Epidermal melanocyte (primary cell): ENCODE data around the gene METTL1.

Source experiments
- DNase-seq: peaks from one replicate; pipeline ENCODE4 v3.0.0; 2011; ENCODE audit warnings: low spot score; ENCODE audit not compliant: insufficient read length

METTL1 gene

GRCh38 chr12:57738661-57739237 lies 33.2 kb downstream of the METTL1 start, which contains the start of gene AGAP2:
Gene AGAP2, minus strand, starts transcription at chr12:57738742. Its CDS starts 496 bp downstream, at chr12:57738246.
- DNase-seq = no peak

GRCh38 chr12:57737467-57738460 lies 34.1 kb downstream of the METTL1 start:
- DNase-seq = no peak

GRCh38 chr12:57736741-57737466 lies 35.0 kb downstream of the METTL1 start:
- DNase-seq = no peak

- no peak for DNase-seq
These were observed 35.8 kb downstream of the METTL1 start for GRCh38 chr12:57735952-57736740.

DNA sequence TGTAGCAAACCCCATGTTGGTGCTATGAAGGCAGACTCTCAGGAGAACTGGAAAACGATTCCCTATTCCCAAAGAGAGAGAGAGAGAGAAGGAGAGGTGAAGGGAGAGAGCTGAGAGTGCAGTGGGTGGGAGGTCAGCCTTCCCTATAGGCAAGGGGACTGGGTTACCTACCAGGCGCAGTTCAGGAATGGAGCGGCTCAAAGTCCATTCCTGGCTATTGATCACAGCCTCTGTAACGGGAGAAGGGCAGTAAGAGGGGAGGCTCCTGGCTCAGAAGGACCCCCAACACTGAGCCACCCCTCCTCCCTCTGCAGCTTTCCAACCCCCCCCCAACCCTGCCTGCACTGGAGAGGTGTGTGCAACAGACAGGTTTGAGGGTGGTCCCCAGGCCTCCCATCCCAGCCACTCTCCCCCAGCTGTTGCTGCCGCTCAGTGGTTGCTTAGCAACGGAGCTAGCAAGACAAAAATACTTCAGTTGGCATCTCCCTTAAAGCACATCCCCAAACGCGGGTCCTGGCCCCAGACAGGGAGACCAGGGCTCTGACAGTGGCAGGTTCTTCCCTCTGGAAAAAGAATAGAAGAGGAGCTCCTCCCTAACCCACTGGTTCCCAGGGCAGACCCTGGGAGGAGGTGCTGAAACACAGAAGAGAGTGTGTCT lies 36.6 kb downstream of the METTL1 start:
- no peak for DNase-seq

DNA sequence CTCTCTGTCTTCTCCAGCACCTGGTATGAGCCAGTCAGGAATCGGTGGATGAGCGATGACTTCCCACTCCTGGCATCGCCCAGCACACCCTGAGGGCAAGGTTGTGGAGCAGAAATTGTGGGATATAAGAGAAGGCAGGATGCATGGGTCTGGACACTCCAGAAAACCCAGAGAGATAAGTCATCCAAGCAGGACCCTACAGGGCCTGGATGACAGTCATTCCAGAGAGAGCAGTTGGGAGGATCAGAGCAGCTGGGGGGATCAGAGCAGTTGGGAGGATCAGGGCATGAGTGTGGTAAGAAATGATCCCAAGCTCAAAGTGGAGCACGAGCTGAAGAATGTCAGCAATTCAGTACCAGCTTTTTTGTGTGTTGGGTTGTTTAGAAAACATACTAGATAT lies 37.3 kb downstream of the METTL1 start:
- no peak for DNase-seq

- no peak for DNase-seq
These were observed 38.0 kb downstream of the METTL1 start for GRCh38 chr12:57733928-57734327.

- DNase-seq = no peak
These were observed 38.9 kb downstream of the METTL1 start for GRCh38 chr12:57732726-57733593.

DNA sequence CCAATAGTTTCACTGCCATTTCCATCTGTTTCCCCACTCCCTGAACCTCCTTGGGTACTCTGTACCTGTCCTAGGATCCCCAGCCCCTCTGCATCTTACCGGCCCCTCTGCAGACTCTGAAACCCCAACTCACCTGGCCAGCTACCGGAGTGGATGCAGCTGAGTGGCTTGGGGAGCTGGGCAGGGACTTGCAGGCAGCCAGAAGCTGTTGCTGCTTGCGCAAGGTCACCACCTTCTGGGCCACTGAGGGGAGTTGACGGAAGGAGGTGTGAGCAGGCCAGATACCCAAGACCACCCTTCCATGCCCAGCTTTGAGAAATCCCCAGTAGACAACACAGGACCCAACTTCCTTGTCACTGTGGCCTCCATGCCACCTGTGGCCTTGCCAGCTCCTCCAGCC lies 39.6 kb downstream of the METTL1 start:
- no peak for DNase-seq

DNA sequence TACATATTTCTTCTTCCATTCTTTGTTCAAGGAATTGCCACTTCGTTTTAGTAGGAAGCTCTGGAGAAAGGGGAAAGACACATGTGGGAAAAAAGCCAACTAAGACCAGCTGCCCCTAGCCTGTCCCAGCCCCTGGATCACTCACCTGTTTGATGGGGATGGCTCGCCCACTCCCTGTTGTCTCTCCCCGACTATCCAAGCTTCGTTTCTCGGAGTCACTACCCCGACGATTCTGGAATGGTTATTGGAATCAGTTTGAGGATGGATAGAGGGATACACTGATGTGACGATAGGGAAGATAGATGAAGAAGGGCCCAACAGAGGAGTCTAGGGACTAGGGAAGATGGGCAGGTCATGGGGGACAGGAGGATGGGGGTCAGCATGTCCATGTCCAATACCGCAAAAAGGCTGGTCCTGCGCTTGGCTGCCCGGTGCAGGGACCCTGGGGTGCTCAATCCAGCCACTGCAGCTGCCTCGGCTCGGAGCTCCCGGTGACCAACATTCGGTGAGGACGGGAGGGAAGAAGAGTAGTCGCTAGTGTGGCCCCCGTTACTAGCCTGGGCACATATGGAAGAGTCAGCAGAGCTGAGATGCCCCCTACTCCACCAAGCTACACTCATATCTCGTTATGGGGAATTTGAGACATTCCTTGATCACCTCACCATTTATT lies 40.4 kb downstream of the METTL1 start:
- no peak for DNase-seq

DNA sequence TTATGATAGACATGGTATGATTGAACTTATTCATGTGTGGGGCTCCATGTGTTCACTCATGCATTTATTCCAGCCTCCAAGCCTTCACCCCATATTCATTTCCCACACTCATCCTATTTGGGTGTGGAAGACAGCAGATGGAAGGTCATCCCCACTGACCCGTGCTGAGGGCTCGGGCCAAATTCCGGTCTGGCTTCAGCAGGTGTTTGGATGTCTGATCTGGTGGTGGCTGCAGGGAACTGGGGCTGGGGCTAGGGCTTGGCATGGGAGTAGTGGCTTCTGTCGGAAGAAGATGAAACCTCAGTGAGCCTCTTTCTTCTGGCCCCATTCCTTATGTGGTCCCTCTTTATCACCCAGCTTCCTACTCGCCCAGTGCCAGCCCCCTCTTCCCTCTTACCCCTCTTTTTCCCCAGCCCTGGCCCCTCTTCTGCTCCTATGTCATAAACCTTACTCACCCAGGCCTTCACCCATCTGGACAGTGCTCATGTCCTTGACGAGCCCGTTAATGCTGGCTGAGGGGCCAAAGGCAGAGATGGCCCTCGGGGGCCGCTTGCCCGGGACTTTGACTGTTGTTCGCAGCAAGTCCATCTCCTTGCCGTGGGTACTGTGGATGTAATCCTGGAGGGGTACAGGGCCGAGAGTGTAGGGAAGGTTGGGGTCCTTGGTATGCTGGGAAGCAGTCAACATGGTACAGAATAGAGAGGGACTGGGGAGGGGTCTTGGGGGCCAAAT lies 41.4 kb downstream of the METTL1 start:
- DNase-seq = no peak

DNA sequence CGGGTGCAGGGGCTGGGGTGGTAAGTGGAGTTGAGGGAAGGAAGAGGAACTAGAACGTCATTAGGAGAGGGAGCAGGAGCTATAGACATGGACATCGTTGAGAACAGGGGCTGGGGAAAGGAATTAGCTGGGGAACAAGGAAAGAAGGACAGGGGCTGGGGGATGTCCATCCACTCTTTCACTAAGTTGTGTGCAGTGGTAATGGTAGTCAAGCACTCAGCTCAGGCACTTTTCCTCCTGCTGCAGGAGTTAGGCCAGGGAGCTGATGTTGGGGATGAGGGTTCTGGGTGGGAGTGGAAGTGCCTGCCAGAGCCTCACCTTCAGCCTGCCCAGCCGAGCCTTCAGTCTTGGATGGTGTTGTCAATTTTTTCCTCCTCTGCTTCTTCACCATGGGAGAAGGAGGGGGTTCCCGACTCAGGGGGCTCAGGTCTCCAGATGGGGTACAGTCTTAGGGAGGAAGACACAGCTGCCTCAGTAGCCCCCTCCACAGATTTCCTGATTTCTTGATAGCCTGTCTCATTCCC lies 42.5 kb downstream of the METTL1 start:
- no peak for DNase-seq

DNA sequence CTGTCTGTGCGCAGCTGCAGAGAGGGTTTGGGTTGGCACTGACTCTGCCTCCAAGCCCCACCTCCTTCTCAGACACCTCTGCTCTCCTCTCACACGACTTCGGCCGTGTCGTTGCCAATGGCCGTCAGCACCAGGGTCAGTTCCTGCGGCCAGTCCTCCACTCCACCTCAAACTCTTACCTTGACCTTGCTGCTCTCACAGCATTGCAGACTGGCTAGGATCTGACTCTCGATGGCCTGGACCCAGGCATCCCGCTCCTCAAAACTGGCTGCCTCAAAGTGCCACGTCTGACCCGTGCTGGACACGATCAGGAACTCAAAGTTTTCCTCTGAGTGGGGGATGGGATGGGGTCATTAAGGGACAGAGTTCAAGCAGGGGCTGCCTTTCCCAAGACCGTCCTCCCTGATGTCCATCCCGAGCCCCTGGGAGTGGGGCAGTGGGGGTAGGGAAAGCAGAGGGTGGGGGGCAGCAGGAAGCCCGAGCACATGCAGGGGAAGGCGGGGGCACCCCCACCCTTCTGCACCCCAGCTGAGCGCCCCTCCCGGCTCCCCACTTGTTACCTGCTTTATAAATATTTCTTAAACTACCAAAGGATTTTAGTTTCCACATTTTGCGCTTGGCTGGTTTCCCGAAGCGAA lies 44.0 kb downstream of the METTL1 start:
- DNase-seq = no peak

- no peak for DNase-seq
These were observed 44.8 kb downstream of the METTL1 start for GRCh38 chr12:57726884-57727757.

DNA sequence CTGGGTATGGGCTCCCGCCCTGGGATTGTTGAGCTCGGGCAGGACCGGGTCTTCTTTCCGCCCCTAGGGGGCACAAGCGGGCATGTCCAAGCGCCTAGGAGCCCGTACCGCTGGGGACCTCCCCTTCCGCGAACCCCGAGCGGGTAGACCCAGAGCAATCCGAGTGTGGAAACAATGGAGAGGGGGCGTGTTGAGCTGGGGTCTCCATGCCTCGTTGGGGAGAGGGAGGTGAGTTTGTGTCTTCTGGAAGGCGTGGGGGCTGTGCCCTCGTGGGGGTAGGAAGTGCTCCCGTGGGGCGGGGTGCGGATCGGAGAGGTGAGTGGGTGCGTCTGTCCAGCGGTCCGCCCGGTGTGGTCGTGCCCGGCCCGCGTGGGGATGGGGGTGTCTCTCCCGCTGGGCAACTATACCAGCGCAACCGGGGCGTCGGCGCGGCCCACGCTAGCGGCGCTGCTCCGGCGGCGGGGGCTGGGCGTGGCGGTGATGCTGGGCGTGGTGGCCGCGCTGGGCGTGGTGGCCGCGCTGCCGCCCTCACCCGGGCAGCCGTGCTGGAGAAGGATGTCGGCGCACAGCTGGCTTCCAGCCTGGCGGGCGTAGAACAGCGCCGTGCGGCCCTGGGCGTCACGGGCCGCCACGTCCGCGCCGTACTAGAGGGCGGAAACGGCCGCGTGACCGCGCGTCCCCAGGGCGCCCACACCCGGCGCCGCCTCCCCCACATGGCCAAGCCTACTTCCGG lies 45.6 kb downstream of the METTL1 start:
- peak; percentile 78 for DNase-seq

DNA sequence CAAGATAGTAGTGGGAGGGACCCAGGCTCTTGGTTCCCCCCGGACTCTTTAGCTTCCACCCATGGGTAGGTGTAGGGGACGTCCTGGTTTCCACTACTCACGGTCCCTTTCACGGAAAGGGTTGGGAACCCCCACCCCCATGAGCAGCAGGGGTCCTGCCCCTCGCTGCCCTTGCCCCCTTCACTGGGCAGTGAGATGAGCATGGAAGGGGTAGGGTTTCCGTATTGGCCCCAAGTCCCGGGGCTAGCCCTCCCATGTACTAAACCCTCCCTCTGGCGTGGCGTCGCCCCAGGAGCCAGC lies 46.1 kb downstream of the METTL1 start:
- DNase-seq = no peak
